Left ventricle myocardium inferior (tissue), 1 donor: Measurements from ENCODE around the gene CCDC13. TPM values are rescaled to one million over a fixed set of nuclear protein-coding genes. Genes with fewer than 3 reads are reported as not detected.

ENCODE experiments used
- DNase-seq: peaks from one replicate; pipeline ENCODE4 v3.0.0-alpha.2; 2020
- H3K27ac ChIP-seq: fragments of 200-600 bp; replicated peaks from 2 replicates; pipeline ENCODE4 v1.8.0; 2021
- H3K27me3 ChIP-seq: fragments of 200-600 bp; 2 replicates; pipeline ENCODE4 v1.8.0; 2021; ENCODE audit warnings: low read depth
- H3K36me3 ChIP-seq: fragments of 200-600 bp; 2 replicates; pipeline ENCODE4 v1.8.0; 2021
- H3K4me1 ChIP-seq: fragments of 200-600 bp; 2 replicates; pipeline ENCODE4 v1.8.0; 2021
- H3K4me3 ChIP-seq: fragments of 200-600 bp; 2 replicates; pipeline ENCODE4 v1.8.0; 2021; ENCODE audit warnings: mild to moderate bottlenecking, moderate library complexity
- H3K9me3 ChIP-seq: fragments of 200-600 bp; replicated peaks from 2 replicates; pipeline ENCODE4 v1.8.0; 2021
- intact Hi-C: fragments of 100-400 bp; cut with micrococcal nuclease; formaldehyde crosslinking; loops from one replicate; pipeline ENCODE4 v1.11.0; 2022
- total RNA-seq: library from RNA; stranded (reverse); fragmentation: NEBNext Ultra II Directional; extraction: Animal tissue kit (Norgen Biotek cat#: 25700); gene quantifications from one replicate; pipeline ENCODE4 v1.2.1, GENCODE V29; 2021
- TF ChIP-seq, protein P1 (sequence below): fragments of 200-600 bp; IDR thresholded peaks from 2 replicates; pipeline ENCODE4 v1.8.0; 2021; ENCODE audit warnings: antibody characterized with exemption, mild to moderate bottlenecking, borderline replicate concordance
- donor health status: DM: no; HTN: yes; CAD: no; lungs with severe emphysema.

Gene CCDC13
- total RNA-seq, 1 donor from 2014 or later: 0.41 TPM

DNA sequence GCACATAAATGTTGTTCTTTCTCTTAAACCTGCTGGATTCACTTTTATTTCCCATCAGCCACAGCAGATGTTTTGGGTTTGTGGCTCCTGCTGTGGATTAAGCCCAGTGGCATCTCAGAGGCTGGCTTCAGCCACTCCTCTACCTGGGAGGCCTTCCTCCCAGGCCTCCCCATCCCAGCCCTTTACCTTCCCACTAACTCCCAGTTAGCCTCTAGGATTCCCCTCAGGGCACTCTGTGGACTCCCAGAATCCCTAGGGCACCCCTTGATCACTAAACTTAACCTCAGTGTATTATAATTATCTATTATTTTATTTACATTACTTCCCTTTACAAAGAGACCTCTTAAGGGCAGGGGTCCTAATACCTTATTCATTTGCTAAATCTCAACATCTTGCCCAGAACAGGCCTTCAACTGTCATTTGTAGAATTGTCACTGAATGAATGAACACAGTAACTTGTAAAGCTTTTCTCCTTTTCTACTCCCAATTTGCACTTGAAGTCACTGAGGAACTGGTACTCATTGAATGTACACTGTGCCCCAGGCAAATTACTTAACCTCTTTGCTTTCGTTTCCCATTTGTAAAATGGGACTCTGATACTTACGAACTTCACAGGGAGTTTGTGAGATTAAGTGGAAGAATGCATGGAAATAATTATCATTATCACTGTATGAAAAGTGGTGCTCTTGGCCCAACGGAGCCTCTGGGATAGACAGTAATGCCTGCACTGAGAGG, 8.3 kb downstream of the CCDC13 start:
- DNase-seq: no peak
- Histone ChIP-seq H3K4me1 (no peaks in the 10 kb centered on the region), H3K4me3 (no peak overlapping the region), H3K36me3 (no peaks in the 10 kb centered on the region), H3K9me3 (no peaks in the 10 kb centered on the region), H3K27ac (no peak overlapping the region), H3K27me3 (no peaks in the 10 kb centered on the region)
- intact Hi-C loops: no loop called here
- TF ChIP-seq, protein P1, sequence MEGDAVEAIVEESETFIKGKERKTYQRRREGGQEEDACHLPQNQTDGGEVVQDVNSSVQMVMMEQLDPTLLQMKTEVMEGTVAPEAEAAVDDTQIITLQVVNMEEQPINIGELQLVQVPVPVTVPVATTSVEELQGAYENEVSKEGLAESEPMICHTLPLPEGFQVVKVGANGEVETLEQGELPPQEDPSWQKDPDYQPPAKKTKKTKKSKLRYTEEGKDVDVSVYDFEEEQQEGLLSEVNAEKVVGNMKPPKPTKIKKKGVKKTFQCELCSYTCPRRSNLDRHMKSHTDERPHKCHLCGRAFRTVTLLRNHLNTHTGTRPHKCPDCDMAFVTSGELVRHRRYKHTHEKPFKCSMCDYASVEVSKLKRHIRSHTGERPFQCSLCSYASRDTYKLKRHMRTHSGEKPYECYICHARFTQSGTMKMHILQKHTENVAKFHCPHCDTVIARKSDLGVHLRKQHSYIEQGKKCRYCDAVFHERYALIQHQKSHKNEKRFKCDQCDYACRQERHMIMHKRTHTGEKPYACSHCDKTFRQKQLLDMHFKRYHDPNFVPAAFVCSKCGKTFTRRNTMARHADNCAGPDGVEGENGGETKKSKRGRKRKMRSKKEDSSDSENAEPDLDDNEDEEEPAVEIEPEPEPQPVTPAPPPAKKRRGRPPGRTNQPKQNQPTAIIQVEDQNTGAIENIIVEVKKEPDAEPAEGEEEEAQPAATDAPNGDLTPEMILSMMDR: no peak

DNA sequence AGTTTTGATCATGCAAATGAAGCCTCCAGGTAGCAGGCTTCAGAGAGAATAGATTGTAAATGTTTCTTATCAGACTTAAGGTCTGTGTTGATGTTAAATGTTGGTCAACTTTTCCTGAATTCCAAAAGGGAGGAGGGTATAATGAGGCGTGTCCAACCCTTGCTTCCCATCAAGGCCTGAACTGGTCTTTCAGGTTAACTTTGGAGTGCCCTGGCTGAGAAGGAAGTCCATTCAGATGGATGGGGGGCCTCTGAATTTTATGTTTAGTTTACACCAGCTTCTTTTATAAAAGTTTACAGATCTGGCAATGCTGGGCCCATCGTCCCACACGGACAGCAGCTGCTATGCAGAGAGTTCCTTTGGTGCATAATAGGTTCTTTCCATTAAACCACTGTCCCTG, 8.9 kb downstream of the CCDC13 start:
- H3K4me3 ChIP-seq: no peak overlapping the region
- no peaks in the 10 kb centered on the region for H3K9me3 ChIP-seq
- no peak overlapping the region for H3K27ac ChIP-seq
- TF ChIP-seq, protein P1: no peak
- H3K27me3 ChIP-seq: no peaks in the 10 kb centered on the region
- intact Hi-C loops: no loop called here
- no peaks in the 10 kb centered on the region for H3K4me1 ChIP-seq
- H3K36me3 ChIP-seq: no peaks in the 10 kb centered on the region
- DNase-seq: no peak

DNA sequence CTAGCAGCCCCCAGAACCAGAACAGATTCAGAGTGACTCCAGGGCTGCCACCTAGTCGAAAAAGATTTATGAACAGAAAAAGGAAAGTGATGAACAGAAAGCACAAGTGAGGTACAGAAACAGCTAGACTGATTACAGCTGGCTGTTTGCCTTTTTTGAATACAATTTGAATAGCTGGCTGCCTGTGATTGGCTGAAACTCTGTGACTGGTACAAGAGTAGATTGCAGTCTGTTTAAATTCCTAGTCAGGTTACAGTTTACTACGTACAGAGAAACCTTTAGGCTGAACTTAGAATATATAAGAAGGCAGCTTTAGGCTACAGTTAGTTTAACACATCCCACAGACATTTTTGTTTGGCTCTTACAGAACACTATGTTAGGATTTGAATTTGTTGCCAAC, 10.0 kb downstream of the CCDC13 start:
- intact Hi-C loops: no loop called here
- Histone ChIP-seq H3K4me3 (no peak overlapping the region), H3K9me3 (no peaks in the 10 kb centered on the region), H3K36me3 (no peaks in the 10 kb centered on the region), H3K27ac (no peak overlapping the region), H3K27me3 (no peaks in the 10 kb centered on the region), H3K4me1 (no peaks in the 10 kb centered on the region)
- TF ChIP-seq, protein P1: no peak
- no peak for DNase-seq

DNA sequence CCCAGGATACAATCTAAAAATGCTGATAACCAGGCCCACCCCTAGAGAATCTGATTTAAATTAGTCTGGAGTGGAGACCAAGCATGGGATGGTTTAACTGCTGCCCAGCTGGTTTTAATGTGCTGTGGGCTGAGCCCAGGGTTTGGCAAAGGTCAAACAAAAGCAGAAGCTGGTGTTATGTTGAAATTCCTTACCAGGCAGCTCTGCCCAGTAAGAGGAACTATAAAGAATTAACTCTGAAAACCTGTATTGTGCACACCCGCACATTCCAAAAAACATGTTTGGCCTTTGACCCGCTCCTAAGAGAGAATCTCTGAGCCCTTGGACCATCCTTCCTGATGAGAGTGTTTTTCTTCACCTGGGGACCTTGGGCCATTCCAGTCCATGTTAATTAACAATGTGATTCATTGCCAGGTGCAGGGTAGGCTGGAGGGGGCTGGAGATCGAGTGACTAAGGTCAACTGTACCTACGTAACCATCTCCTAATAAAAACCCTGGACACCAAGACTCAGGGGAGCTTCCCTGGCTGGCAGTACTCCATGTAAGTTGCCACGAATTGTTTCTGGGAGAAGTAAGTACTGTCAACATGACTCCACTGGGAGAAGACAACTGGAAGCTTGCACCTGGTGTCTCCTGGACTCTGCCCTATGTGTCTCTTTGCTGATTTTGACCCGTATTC, 10.9 kb downstream of the CCDC13 start:
- TF ChIP-seq, protein P1: no peak
- Histone ChIP-seq H3K27me3 (no peaks in the 10 kb centered on the region), H3K4me1 (no peaks in the 10 kb centered on the region), H3K27ac (no peak overlapping the region), H3K9me3 (no peaks in the 10 kb centered on the region), H3K4me3 (no peak overlapping the region), H3K36me3 (no peaks in the 10 kb centered on the region)
- intact Hi-C loops: no loop called here
- no peak for DNase-seq

DNA sequence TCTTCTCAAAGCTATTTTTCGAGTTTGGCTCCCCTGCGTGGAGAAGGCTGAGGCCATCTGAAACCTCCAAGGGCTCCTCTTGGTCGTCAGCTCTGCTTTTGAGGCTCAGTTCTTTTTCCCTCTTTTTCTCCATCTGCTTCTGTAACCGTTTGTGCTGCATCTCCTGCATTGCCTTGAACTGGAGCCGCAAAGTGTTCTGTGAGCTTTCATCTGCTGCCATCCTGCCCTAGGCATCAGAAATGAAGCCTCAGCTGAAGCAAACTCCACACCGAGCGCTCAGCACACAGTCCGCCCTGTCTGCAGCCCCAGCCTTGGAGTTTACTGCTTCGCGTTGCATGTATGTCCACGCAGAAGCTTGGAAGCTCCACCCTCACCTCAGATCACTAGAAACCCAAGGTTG, 14.9 kb downstream of the CCDC13 start:
- intact Hi-C loops: loop anchor here (10.0 kb wide), 1 partner anchor 173 kb away; the partner anchor contains the start of gene SEC22C
- Histone ChIP-seq H3K4me1 (no peaks in the 10 kb centered on the region), H3K27me3 (no peaks in the 10 kb centered on the region), H3K9me3 (no peaks in the 10 kb centered on the region), H3K36me3 (no peaks in the 10 kb centered on the region), H3K4me3 (no peak overlapping the region), H3K27ac (no peak overlapping the region)
- TF ChIP-seq, protein P1: no peak
- no peak for DNase-seq
